Measurements from ENCODE around the gene STAC. TPM values are rescaled to one million over a fixed set of nuclear protein-coding genes. Genes with fewer than 3 reads are reported as not detected.

Gene STAC
- total and polyA plus RNA-seq, 8 donors: 0.29 to 7.2 (median 0.61) TPM; not detected in 4

DNA sequence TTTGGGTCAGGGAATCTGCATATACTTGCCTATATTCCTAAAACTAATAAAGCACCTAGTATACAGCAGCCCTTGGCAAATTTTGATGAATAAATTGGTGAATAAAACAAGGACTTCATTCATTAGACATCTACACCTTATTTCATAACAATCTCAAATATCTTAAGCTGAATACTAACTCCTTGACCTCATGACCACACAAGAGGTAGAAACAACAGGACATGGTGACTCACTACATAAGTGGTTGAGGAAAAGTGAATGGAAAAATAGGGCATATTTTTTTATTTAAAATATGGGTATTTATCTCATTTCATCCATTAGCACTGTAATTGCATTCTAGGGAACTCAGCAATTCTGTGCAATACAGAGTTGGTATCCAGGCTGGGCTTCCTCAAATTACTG lies 7.8 kb upstream of the STAC start:
- no peaks in the 10 kb centered on the region for H3K27me3 ChIP-seq
- intact Hi-C loops (cut with DNase I; ENCODE audit: low total_unique reads): no loop called here
- no peaks in the 10 kb centered on the region for H3K36me3 ChIP-seq
- no peak for DNase-seq
- H3K4me3 ChIP-seq: no peak overlapping the region
- H3K4me1 ChIP-seq: no peaks in the 10 kb centered on the region
- TF ChIP-seq EP300 (IDR thresholded peaks at IDR 0.05) (no peak), POLR2AphosphoS5 (IDR thresholded peaks at IDR 0.05) (no peak), POLR2A (IDR thresholded peaks at IDR 0.05) (no peak)
- TF ChIP-seq, protein P1, sequence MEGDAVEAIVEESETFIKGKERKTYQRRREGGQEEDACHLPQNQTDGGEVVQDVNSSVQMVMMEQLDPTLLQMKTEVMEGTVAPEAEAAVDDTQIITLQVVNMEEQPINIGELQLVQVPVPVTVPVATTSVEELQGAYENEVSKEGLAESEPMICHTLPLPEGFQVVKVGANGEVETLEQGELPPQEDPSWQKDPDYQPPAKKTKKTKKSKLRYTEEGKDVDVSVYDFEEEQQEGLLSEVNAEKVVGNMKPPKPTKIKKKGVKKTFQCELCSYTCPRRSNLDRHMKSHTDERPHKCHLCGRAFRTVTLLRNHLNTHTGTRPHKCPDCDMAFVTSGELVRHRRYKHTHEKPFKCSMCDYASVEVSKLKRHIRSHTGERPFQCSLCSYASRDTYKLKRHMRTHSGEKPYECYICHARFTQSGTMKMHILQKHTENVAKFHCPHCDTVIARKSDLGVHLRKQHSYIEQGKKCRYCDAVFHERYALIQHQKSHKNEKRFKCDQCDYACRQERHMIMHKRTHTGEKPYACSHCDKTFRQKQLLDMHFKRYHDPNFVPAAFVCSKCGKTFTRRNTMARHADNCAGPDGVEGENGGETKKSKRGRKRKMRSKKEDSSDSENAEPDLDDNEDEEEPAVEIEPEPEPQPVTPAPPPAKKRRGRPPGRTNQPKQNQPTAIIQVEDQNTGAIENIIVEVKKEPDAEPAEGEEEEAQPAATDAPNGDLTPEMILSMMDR (IDR thresholded peaks at IDR 0.05): no peak
- H3K27ac ChIP-seq: no peak overlapping the region
- no peaks in the 10 kb centered on the region for H3K9me3 ChIP-seq

DNA sequence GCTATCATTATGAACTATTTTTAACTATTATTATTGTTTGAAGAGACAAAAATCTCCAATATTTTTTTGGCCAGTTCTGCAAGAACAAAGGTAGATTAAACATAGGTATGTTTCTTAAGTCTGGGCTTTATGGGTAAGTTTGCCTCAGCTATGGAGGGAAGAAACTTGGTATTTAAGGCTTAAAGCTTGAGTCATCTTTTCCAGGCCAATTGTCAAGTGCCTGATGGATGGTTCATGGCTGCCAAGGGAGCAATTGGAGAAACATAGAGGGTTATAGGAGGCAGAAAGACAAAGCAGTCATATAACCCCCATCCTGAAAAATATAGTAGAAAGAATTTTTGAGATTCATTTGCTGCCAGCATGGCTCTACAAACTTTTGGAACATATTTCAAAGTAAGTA lies 7.2 kb upstream of the STAC start:
- Histone ChIP-seq H3K4me3 (no peak overlapping the region), H3K4me1 (no peaks in the 10 kb centered on the region), H3K9me3 (no peaks in the 10 kb centered on the region), H3K36me3 (no peaks in the 10 kb centered on the region), H3K27ac (no peak overlapping the region), H3K27me3 (no peaks in the 10 kb centered on the region)
- intact Hi-C loops (cut with DNase I; ENCODE audit: low total_unique reads): no loop called here
- TF ChIP-seq POLR2A (IDR thresholded peaks at IDR 0.05): no peak
- TF ChIP-seq, protein P1 (IDR thresholded peaks at IDR 0.05): no peak
- no peak for TF ChIP-seq EP300 (IDR thresholded peaks at IDR 0.05)
- no peak for TF ChIP-seq POLR2AphosphoS5 (IDR thresholded peaks at IDR 0.05)
- peak in 1 of 2 donors; percentile 40 for DNase-seq

DNA sequence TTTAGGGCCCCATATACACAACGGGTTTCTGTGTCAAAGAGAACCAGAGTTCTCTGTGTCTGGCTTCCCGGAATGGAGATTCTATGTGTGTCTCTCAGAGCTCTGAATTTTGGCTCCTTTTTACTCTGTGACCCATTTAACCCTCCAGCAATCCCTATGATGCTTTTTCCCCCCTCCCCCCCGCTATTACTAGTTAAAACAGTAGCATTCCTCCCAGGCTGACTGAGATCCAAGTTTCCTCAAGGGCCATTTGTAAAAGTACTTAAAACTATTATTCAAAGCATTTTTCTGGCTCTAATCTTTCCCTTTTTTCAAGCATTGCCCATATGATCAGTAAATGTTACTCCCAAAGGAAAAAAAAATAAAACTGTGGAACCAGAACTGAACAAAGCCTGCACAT lies 6.6 kb upstream of the STAC start:
- 46 to 77% (median 70%) methylated on average over 3 of the region's 3 CpGs for WGBS, 5 donors
- no peak overlapping the region for H3K4me3 ChIP-seq
- H3K36me3 ChIP-seq: no peaks in the 10 kb centered on the region
- no peaks in the 10 kb centered on the region for H3K4me1 ChIP-seq
- TF ChIP-seq POLR2A (IDR thresholded peaks at IDR 0.05) (no peak), EP300 (IDR thresholded peaks at IDR 0.05) (no peak), POLR2AphosphoS5 (IDR thresholded peaks at IDR 0.05) (no peak)
- TF ChIP-seq, protein P1 (IDR thresholded peaks at IDR 0.05): no peak
- H3K27me3 ChIP-seq: no peaks in the 10 kb centered on the region
- DNase-seq: no peak
- no peaks in the 10 kb centered on the region for H3K9me3 ChIP-seq
- intact Hi-C loops (cut with DNase I; ENCODE audit: low total_unique reads): no loop called here
- H3K27ac ChIP-seq: no peak overlapping the region

DNA sequence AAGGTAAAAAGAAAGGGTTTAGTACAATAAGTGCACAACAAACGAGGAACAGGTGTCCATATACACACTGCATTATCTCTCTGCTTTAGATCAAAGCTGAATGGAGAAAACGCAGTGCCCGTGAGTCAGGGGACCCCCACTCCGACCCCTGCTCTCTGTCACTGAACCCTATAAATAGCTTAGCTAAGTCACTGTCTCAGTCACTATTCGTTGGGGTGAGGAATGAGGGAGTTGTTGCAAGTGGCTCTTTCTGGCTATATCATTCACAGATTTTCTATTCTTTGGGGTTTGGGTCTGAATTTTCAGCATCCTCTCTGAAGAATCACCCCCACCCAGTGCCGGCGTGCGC lies 458 bp upstream of the STAC start:
- DNase-seq: no peak
- peak overlapping the region; percentile 36 to 50 (median 45) for H3K4me3 ChIP-seq
- H3K4me1 ChIP-seq: peaks cover 0 to 12% (median 8%) of the 10 kb centered on the region in 4 donors
- H3K27ac ChIP-seq: no peak overlapping the region
- WGBS, 5 donors: 11 to 18% (median 15%) methylated on average over 8 of the region's 8 CpGs
- TF ChIP-seq POLR2AphosphoS5 (IDR thresholded peaks at IDR 0.05) (no peak), EP300 (IDR thresholded peaks at IDR 0.05) (no peak), POLR2A (IDR thresholded peaks at IDR 0.05) (no peak)
- TF ChIP-seq, protein P1 (IDR thresholded peaks at IDR 0.05): no peak
- no peaks in the 10 kb centered on the region for H3K36me3 ChIP-seq
- no peaks in the 10 kb centered on the region for H3K9me3 ChIP-seq
- intact Hi-C loops (cut with DNase I; ENCODE audit: low total_unique reads): no loop called here
- peaks cover 6 to 23% (median 13%) of the 10 kb centered on the region in 3 donors for H3K27me3 ChIP-seq

All from stomach (tissue), 9 donors.